Left hindlimb (tissue), 1 donor: ENCODE measurements around the gene FADS6.

Experiments
- DNase-seq: peaks from one replicate; pipeline ENCODE4 v3.0.0-alpha.2; 2018

The FADS6 gene

GRCh38 chr17:74851612-74852236 lies 41.7 kb downstream of the FADS6 start:
- no peak for DNase-seq

GRCh38 chr17:74850914-74851313 lies 42.5 kb downstream of the FADS6 start:
- DNase-seq, result no peak

GRCh38 chr17:74850310-74850709 lies 43.1 kb downstream of the FADS6 start:
- no peak for DNase-seq

DNA sequence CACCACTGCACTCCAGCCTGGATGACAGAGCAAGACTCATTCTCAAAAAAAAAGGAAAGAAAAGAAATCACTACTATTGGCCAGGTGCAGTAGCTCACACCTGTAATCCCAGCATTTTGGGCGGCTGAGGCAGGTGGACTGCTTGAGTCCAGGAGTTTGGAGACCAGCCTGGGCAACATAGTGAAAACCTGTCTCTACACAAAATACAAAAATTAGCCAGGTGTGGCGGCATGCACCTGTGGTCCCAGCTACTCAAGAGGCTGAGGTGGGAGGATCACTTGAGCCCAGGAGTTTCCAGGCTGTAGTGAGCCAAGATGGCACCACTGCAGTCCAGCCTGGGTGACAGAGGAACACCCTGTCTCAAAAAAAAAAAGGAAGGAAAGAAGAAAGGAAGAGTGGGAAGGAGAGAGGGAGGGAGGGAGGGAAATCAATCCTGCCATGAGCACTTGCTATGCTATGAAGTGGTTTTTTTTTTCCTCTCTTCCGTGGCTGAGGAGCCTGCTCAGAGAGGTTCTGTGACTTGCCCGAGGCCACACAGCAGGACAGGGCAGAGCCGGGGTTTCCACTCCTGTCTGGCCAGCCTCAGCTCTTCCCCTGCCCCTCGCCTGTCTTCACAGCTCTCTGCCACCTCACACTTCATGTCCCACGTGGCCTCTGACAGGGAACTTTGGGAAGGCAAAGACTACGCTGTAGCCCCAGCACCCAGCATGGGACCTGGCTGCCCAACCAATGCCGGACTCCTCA lies 44.6 kb downstream of the FADS6 start:
- DNase-seq, result no peak

- DNase-seq, result no peak
Observed at GRCh38 chr17:74846621-74847020, 46.8 kb downstream of the FADS6 start.

GRCh38 chr17:74843352-74843627 lies 50.1 kb downstream of the FADS6 start:
- DNase-seq, result no peak

GRCh38 chr17:74842599-74843351 lies 50.7 kb downstream of the FADS6 start:
- peak; percentile 88 for DNase-seq

DNA sequence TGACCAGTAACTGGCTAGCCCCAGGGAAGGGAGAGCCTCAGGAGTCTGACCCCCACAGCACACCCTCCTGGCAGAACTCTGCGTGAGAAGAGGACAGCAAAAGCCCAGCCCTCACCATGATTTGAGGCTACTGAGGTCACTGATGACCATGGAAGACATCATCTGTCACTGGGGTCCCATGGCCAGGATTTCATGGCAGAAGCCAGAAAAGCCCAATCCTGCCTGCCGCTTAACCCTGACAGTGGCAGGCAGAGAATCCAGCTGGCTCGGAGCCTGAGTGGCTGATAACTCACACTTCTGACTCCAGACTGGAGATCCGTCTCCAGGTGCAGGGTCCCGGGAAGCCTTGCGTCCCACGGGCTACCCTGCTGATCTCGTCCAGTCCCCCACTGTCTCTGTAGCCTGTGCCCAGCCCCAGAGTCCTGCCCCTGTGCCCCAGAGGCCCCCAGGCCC lies 51.3 kb downstream of the FADS6 start:
- DNase-seq, result no peak

DNA sequence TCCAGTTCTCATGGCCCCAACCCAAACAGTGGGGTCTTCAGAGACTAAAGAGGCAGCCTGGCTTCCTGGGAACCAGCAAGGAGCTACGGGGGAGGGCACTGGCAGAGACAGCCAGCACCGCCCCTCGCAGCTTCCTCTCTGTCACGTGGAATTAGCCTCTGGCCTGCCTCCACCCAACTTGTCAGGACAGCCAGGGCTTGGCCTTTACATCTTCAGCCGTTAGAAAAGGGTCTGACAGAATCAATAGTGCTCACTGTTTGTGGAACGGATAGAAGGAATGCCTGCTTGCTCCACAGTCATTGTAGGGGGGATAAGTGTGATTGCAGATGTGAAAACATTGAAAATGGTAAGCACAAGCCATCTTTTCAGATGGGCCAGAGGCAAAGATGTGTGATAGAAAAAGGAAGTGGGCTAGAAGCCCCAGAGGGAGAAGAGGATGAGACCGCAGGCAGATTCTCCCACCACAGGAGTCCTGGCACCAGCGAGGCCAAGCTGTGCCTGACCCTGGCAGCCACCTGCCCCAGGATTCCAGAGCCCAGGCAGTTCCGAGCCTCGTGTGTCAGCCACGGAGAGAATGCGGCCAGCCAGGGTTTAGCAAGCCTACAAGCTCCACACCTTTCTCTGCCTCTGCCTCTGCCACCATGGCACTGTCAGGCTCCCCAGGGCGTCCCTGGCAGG lies 52.3 kb downstream of the FADS6 start:
- peak; percentile 81 for DNase-seq

- peak; percentile 78 for DNase-seq
Observed at GRCh38 chr17:74839990-74840852, 53.2 kb downstream of the FADS6 start.

- no peak for DNase-seq
Observed at GRCh38 chr17:74838274-74838673, 55.2 kb downstream of the FADS6 start.

DNA sequence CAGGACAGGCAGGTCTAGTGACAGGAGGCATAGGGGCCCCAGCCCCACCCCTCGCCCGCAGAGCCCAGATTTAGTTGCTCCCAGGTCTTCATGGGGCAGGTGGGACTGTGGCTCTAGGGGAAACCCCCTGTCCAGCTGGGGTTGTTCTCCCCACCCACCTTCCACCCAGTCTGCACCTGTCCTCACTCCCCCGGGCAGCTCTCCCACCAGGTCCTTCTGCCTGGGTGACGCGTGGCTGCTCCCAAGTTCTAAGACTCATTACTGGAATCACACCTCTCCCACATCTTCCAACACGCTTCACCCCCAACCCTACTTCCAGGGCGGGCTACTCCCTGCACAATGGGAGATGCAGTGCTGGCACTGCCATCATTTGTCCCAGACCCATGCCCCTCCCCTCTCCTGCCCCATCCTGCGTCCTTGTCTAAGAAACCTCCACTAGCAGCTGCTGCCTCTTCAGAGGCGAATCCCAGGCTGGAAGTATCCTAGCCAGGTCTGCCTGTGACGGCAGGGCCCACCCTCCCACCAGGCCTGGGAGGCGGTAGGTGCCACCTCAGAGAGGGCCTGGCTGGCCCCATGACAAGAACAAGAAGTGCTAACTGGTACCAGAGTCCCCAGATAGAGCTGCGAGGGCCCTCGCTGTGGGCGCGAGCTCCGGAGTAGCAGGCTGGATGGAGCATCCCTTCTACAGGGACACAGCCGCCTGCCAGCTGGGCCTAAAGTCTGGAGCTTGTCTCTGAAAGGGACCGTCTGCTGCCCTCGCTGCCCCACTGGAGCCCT lies 56.6 kb downstream of the FADS6 start:
- DNase-seq, result no peak

- no peak for DNase-seq
Observed at GRCh38 chr17:74836191-74836590, 57.2 kb downstream of the FADS6 start.

- no peak for DNase-seq
Observed at GRCh38 chr17:74833501-74834377, 59.7 kb downstream of the FADS6 start.

DNA sequence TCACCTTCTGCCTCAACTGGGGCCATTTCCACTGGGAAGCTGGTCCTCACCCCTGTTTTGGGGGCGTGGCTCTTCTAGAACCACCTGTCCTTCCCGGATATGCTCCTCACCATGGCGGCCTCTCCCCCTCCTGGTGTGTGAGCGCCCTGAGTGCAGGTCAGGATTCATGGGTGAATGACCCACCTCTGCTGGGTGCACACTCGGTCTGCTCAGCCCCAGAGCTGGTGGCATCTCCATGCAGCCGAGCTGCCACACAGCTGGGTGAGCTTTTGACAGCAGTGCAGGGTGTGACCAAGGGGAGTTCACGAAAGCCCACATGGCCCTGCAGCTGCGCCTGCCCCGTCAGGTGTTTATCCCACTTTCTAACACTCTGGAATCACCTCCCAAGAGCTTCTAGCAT lies 61.0 kb downstream of the FADS6 start:
- DNase-seq, result no peak

- no peak for DNase-seq
Observed at GRCh38 chr17:74831444-74832146, 61.8 kb downstream of the FADS6 start.

- no peak for DNase-seq
Observed at GRCh38 chr17:74830861-74831260, 62.6 kb downstream of the FADS6 start.

GRCh38 chr17:74827800-74828199 lies 65.6 kb downstream of the FADS6 start:
- DNase-seq, result no peak
